Measurements from ENCODE around the gene CENPS. TPM values are rescaled to one million over a fixed set of nuclear protein-coding genes. Genes with fewer than 3 reads are reported as not detected.

The CENPS gene
- total and polyA plus RNA-seq, 2 of the 8 experiments (the other 6 are each of a cell fraction or from before 2014, with no cell fraction given) = 7.8 to 20.3 TPM

DNA sequence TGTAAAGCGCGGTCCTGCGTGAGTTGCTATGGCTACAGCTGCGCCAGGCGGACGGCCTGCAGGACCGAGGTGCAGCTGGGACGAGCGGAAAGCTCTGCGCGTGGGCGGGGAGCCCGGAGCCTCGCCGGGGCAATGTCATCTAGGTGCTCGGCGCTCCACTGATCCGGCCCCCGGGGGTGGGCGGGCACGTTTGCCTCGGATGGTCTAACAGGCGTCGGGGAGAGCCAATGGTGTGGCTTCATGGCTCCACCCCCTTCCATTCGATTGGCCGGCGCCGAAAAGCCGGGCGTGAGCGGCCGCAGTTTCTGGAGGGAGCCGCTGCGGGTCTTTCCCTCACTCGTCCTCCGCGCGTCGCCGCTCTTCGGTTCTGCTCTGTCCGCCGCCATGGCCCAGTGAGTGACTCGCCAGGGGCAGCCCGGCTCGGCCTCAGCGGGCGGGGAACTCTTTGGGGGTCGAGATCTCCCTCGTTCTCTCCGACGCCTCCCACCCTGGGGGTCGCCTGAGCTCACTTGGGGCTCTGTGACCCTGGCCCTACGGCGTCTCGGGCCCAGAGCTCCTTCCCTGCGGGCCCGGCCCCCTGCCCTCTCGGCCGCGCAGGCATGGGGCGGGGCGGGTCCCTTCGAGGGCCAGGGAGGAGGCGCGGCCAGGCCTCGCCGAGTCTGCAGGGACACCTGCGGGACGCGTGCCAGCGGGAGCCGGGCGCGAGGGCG, 31.3 kb upstream of the CENPS start, which contains the start of gene PGD (continued):
- peak; percentile 95 for TF ChIP-seq TAF1 (IDR thresholded peaks at IDR 0.05; ENCODE audit: low read depth, low read length)
- peak; percentile 90 to 94 for TF ChIP-seq POLR2A (IDR thresholded peaks at IDR 0.05; ENCODE audit: control extremely low read depth in 1 of 2, low read depth in 2 of 2, low read length in 2 of 2)
- TF ChIP-seq, protein P1, sequence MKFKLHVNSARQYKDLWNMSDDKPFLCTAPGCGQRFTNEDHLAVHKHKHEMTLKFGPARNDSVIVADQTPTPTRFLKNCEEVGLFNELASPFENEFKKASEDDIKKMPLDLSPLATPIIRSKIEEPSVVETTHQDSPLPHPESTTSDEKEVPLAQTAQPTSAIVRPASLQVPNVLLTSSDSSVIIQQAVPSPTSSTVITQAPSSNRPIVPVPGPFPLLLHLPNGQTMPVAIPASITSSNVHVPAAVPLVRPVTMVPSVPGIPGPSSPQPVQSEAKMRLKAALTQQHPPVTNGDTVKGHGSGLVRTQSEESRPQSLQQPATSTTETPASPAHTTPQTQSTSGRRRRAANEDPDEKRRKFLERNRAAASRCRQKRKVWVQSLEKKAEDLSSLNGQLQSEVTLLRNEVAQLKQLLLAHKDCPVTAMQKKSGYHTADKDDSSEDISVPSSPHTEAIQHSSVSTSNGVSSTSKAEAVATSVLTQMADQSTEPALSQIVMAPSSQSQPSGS (IDR thresholded peaks at IDR 0.05; ENCODE audit: low read length) = no peak
- TF ChIP-seq GTF2F1 (IDR thresholded peaks at IDR 0.05; ENCODE audit: borderline replicate concordance, low read depth, low read length) = peak; percentile 81; the same call in 1 of the 2 replicates
- peak; percentile 79 for TF ChIP-seq BACH1 (IDR thresholded peaks at IDR 0.05; ENCODE audit: low read length)
- peak; percentile 82 for TF ChIP-seq SP2 (IDR thresholded peaks at IDR 0.05; ENCODE audit: low read length)

Data from H1 (cell line).